ENCODE measurements around the gene RAB24.
"Not testable (repeated sequence)": the region's sequence is repeated elsewhere in the genome, so short reads cannot be mapped to it uniquely, and the experiment has no call there.

The RAB24 gene

DNA sequence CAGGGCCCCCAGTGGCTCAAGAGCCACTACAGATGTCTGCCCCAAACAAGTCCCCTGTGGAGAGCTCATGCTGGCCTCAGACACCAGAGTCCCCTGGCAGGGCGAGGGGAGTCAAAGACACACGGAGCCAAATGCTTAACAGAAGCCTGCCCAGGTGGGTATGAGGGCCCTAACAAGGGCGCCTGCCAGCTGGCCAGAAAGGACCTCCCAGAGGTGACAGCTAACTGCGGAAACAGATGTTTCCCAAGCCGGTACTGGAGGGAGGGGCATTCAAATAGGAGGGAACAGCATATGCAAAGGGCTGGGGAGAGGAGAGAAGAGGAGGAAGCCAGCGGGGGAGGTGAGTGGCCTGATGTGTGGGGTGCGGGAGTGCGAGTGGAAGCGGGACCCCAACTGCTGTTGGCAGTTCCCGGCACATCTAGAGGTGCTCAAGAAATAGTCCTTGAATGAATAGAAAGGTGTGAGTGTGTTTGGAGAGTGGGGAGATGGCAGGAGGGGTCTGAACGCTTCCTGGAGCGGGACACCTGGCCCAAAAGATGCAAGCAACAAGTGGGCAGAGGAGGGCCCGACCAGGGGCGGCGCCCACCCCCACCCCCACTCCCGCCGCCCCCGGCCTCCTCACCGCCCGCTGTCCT, 7.4 kb upstream of the RAB24 start:
- DNase-seq (ENCODE audit: low read depth), result no peak

DNA sequence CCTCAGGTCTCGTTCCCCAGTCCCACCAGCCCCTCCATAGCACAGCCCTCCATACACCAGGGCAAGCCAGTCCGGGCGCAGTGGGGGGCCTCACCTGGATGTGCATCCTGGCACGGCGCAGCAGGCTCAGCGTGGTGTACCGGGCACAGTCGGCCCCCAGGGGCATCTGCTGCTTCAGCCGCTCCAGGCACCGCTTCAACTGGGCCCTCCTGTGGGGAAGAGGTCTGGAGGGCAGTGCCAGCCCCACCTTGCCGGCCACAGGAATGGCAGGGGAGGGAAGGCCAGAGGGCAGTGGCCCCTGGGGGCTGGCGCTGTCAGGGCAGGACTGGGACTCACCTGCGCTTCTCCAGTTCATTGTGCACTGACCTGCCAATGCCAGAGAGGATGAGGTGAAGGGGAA, 6.8 kb upstream of the RAB24 start:
- DNase-seq (ENCODE audit: low read depth), result no peak

- peak; percentile 51 for DNase-seq (ENCODE audit: low read depth)
Measured at GRCh38 chr5:177309351-177310191, 6.1 kb upstream of the RAB24 start.

DNA sequence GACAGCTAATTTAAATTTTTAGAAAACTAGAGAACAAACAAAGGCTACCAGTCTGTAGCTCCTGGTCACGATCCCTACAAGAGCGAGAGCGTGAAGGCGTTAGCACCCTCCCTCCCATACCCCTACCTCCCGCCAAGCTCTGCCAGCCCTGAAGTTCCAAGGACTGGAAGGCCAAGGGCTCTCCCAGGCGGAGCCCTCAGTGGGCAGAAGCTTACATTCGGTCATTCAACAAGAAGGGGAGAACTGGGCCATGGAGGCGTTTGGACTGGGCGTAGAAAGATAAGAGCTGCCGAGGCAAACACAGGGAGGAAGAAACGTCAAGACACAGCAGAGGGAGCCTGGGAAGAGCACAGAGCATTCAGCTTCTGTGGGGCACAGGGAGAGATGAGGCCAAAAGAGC, 5.2 kb upstream of the RAB24 start:
- DNase-seq (ENCODE audit: low read depth), result no peak

- no peak for DNase-seq (ENCODE audit: low read depth)
Measured at GRCh38 chr5:177307544-177308363, 4.2 kb upstream of the RAB24 start.

- DNase-seq (ENCODE audit: low read depth), result peak; percentile 68
Measured at GRCh38 chr5:177306674-177307543, 3.4 kb upstream of the RAB24 start.

DNA sequence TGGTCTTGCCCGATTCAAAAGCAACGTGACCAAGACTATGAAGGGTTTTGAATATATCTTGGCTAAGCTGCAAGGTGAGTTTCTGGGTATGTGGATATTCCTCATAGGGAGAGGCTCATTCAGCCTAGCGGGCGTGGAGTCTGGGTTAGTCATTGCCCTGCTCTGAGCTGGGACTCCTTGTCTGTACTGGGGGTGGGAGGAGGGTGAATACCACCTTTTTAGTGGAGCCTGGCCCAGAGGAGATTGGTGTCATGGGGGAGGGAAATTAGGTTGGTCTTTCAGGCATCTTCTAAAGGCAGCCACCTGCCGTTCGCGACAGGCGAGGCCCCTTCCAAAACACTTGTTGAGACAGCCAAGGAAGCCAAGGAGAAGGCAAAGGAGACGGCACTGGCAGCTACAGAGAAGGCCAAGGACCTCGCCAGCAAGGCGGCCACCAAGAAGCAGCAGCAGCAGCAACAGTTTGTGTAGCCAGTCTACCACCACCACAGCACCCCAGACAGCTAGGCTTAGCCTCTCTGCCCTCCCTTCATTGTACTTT, 2.7 kb upstream of the RAB24 start:
- not testable (repeated sequence) for DNase-seq (ENCODE audit: low read depth)

GRCh38 chr5:177304392-177305119, 1.0 kb upstream of the RAB24 start:
- DNase-seq (ENCODE audit: low read depth), result no peak

DNA sequence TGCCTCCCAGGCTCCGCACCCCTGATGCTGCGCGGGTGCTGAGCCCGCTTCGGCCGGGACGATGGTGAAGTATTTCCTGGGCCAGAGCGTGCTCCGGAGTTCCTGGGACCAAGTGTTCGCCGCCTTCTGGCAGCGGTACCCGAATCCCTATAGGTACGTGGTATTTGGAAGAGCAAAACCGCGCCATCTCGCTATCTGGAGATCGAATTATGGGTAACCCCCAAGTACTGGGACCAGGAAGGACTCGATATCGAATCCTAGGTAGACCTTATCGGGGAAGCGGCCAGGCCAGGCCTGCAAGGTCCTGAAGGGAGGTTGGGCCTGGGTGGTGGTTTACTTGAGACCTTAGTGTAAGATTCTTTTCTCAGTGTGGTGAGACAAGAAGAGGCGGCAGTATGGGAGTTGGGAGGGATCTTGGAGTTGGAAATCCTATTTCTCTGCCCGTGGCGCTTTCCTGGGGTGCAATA, 439 bp upstream of the RAB24 start:
- no peak for DNase-seq (ENCODE audit: low read depth)

DNA sequence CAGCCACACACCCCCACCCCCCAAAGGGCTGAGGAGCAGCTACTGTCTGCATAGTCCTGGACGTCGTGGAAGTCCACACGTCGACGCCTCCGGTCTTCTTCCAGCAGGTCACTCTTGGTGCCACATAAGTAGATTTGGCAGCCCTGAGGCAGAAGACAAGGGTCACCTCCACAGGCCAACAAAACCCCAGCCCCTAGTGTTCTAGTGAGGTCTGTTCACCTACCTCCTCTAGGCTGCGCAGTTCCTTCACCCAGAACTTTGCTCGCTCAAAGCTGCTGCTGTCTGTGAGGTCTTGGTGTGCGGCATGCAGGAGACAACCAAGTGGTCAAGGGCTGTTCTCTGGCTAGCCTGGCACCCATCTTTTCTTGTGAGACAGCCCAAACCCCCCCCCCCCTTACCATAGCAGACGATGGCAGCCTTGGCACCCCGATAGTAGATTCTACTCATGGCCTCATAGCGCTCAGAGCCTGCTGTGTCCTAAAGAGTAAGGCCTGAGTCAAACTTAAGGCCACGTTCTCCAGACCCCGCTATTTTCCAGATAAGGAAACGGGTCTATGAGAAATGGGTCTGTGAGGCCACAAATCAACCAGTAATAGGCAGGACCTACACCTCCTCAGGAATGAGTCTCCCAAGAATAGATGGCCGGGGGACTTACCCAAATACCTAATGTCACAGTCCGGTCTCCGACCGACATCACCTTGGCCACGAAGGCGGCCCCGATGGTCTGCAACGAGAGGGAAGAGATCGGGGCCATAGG, 987 bp downstream of the RAB24 start:
- peak; percentile 16 for DNase-seq (ENCODE audit: low read depth)

- DNase-seq (ENCODE audit: low read depth), result no peak
Measured at GRCh38 chr5:177301503-177302165, 1.9 kb downstream of the RAB24 start.

- DNase-seq (ENCODE audit: low read depth), result no peak
Measured at GRCh38 chr5:177300951-177301350, 2.6 kb downstream of the RAB24 start.

DNA sequence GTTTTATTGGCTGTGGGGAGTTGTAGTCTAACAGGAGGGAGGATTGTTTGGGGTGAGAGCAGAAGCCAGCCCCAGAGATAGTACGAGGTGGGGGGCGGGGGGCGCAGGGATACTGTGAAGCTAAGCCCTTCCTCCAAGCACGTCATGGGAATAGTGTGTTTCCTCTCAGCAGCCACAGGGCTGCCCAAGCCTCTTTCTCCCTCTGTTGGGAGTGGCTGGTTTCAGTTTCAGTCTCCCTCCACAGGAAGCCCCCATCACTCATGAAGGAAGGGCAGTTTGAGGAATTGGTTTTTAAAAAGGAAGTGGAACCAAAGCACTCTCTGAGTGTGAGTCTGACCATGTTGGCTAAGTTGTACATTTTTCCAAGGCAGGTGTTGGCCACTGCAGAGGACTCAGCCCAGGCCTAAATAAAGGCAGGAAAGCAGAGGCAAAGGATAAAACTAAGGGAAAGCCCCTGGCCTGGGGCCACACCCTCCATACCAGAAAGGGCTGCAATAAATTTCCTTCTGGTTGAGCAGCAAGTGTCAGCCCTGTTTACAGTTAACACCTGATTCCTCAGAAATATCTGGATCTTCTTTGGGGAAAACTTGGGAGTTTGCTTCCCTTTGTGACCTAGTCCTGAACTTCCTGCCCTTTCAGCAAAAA, 3.2 kb downstream of the RAB24 start:
- DNase-seq (ENCODE audit: low read depth), result peak; percentile 30

DNA sequence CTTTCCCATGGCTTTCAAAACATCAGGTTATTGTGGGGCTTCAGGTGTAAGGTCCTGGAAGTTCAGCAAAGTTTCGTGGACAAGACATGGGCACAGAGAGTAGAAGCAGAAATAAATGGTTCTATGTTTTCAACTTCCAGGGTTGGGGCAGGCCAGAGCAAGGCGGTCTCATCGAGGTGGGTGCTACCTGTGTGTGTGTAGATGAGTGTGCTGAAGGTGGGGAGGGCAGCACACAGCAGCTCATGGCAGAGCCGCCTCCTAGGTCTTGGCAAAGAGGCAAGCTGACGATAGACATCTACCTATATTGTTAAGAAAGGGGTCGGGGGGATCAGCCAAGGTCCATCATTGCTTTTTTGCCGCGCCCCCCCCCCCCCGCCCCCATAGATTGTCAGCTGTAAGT, 3.8 kb downstream of the RAB24 start:
- no peak for DNase-seq (ENCODE audit: low read depth)

- DNase-seq (ENCODE audit: low read depth), result no peak
Measured at GRCh38 chr5:177297922-177298321, 5.6 kb downstream of the RAB24 start.

GRCh38 chr5:177296581-177296980, 6.9 kb downstream of the RAB24 start:
- no peak for DNase-seq (ENCODE audit: low read depth)

- no peak for DNase-seq (ENCODE audit: low read depth)
Measured at GRCh38 chr5:177295924-177296323, 7.6 kb downstream of the RAB24 start.

DNA sequence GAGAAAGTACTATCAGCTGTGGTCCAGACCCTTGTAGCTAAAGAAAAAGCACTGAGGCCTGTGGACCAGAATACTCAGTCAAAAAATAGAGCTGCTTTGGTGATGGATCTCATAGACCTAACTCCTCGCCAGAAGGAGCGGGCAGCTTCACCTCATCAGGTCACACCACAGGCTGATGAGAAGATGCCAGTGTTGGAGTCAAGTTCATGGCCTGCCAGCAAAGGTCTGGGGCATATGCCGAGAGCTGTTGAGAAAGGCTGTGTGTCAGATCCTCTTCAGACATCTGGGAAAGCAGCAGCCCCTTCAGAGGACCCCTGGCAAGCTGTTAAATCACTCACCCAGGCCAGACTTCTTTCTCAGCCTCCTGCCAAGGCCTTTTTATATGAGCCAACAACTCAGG, 8.9 kb downstream of the RAB24 start:
- no peak for DNase-seq (ENCODE audit: low read depth)

Data from fibroblast of gingiva (primary cell).